Right atrium auricular region (tissue), 2 donors: ENCODE data around the gene SLC26A3. TPM values are rescaled to one million over a fixed set of nuclear protein-coding genes. Genes with fewer than 3 reads are reported as not detected.

Experiments used
- DNase-seq: peaks from one replicate; pipeline ENCODE4 v3.0.0-alpha.2; 2019; ENCODE audit warnings: low spot score
- H3K27ac ChIP-seq, 2 donors: fragments of 200-600 bp; sonication (generic); 1 replicate in 1 of 2; 2 replicates in 1 of 2; pipeline ENCODE4 v1.5.1; 2016 to 2019
- H3K27me3 ChIP-seq, 2 donors: fragments of 200-600 bp; sonication (generic); one replicate each; pipeline versions ENCODE4 v1.5.1 to v1.6.0; 2017 to 2019
- H3K36me3 ChIP-seq: fragments of 200-600 bp; sonication (generic); one replicate; pipeline ENCODE4 v1.5.1; 2016
- H3K4me1 ChIP-seq, 2 donors: fragments of 200-600 bp; sonication (generic); one replicate each; pipeline versions ENCODE4 v1.5.1 to v1.6.0; 2017 to 2019
- H3K4me3 ChIP-seq, 2 donors: fragments of 200-600 bp; sonication (generic); 1 replicate in 1 of 2; 2 replicates in 1 of 2; pipeline ENCODE4 v1.5.1; 2017 to 2019; ENCODE audit warnings: mild to moderate bottlenecking in 1 of 2, moderate library complexity in 1 of 2
- H3K9me3 ChIP-seq, 2 donors: fragments of 200-600 bp; sonication (generic); one replicate each; pipeline ENCODE4 v1.5.1; 2019
- total RNA-seq, 2 donors: library from RNA; depleted of rRNA; stranded (reverse); fragments of >200 nt; gene quantifications; one replicate each; pipeline ENCODE4 v1.1.0, GENCODE V29; 2016
- TF ChIP-seq, protein P1 (sequence below), 2 donors: fragments of 200-600 bp; sonication (generic); IDR thresholded peaks; one replicate each; pipeline ENCODE4 v1.5.1; 2019; ENCODE audit warnings: antibody characterized with exemption in 2 of 2

Gene SLC26A3
- total RNA-seq, 2 donors from 2014 or later: not detected

DNA sequence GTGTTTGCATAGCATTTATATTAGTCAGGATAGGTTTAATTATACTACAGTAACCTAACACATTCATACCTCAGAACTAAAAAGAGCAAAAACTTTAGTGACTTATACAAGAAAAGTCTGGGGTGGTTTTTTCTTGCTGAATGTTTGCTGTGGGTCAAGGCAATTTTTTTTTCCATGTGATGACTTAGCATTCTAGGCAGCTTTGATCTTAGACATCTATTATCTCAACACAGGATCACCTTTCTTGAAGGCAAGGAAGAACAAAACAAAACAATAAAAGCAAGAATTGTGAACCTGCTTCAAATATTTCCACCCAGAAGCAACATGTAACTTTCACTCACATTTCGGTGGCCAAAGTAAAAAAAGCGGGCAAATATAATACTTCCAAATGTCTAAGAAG lies 79.8 kb downstream of the SLC26A3 start:
- TF ChIP-seq, protein P1, sequence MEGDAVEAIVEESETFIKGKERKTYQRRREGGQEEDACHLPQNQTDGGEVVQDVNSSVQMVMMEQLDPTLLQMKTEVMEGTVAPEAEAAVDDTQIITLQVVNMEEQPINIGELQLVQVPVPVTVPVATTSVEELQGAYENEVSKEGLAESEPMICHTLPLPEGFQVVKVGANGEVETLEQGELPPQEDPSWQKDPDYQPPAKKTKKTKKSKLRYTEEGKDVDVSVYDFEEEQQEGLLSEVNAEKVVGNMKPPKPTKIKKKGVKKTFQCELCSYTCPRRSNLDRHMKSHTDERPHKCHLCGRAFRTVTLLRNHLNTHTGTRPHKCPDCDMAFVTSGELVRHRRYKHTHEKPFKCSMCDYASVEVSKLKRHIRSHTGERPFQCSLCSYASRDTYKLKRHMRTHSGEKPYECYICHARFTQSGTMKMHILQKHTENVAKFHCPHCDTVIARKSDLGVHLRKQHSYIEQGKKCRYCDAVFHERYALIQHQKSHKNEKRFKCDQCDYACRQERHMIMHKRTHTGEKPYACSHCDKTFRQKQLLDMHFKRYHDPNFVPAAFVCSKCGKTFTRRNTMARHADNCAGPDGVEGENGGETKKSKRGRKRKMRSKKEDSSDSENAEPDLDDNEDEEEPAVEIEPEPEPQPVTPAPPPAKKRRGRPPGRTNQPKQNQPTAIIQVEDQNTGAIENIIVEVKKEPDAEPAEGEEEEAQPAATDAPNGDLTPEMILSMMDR (IDR thresholded peaks at IDR 0.05): no peak
- DNase-seq: no peak
- no peaks in the 10 kb centered on the region for H3K36me3 ChIP-seq
- no peak overlapping the region for H3K27ac ChIP-seq
- H3K4me1 ChIP-seq: no peaks in the 10 kb centered on the region
- H3K27me3 ChIP-seq: no peaks in the 10 kb centered on the region
- no peak overlapping the region for H3K4me3 ChIP-seq
- H3K9me3 ChIP-seq: no peaks in the 10 kb centered on the region

DNA sequence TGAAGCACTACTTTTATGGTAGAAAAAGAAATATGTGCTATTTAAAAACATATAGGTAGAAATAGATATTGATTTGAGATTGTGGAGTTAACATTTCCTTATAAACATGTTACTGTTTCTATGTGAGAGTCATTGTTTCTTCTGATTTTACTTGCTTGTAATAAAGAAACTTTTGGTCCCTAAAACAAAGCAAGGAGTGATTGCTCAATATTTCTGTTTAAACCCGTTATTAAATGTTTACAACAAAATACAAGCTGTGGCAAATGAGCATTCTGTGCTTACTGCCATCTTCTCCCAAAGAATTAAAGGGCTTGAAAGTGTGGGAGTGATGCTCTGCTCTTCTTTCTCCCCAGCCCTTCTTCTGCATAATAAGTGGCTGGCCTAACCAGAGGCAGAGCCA lies 81.7 kb downstream of the SLC26A3 start:
- no peak for DNase-seq
- Histone ChIP-seq H3K9me3 (no peaks in the 10 kb centered on the region), H3K4me1 (no peaks in the 10 kb centered on the region), H3K36me3 (no peaks in the 10 kb centered on the region), H3K27me3 (no peaks in the 10 kb centered on the region), H3K27ac (no peak overlapping the region), H3K4me3 (no peak overlapping the region)
- TF ChIP-seq, protein P1 (IDR thresholded peaks at IDR 0.05): no peak

DNA sequence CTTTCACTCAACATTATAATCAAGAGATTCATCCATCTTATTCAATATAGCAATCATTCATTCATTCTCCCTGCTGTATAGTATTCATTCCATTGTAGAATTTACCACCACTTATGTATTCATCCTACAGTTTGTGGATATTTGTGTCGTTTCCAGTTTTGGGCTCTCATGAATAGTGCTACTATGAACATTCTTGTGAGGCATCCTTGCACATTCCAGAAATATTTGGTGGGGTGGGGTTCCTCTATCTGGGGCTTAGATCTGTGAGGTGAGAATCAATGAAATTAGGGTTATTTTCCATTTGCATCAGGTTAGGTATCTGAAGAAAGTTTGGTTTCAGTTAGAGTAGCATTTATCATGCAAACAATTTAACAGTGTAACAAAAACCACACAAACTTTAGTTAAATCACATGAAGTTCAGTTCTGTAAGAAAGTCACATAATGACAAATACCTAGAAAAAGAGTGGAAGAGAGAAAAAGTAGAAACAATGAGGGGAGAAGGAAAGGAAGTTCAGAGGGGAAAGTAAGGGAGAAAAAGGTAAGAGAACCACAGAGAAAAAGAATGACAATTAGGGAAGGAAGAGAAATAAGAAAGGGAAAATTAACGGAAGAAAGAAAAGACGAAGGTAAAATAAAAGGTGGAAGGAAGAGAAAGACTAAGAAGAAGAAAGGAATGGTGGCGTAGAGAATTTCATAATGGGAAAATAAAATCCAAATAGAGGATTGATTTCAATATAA lies 84.4 kb downstream of the SLC26A3 start:
- Histone ChIP-seq H3K9me3 (no peaks in the 10 kb centered on the region), H3K4me1 (no peaks in the 10 kb centered on the region), H3K36me3 (no peaks in the 10 kb centered on the region), H3K27ac (no peak overlapping the region), H3K4me3 (no peak overlapping the region), H3K27me3 (no peaks in the 10 kb centered on the region)
- TF ChIP-seq, protein P1 (IDR thresholded peaks at IDR 0.05): no peak
- no peak for DNase-seq

DNA sequence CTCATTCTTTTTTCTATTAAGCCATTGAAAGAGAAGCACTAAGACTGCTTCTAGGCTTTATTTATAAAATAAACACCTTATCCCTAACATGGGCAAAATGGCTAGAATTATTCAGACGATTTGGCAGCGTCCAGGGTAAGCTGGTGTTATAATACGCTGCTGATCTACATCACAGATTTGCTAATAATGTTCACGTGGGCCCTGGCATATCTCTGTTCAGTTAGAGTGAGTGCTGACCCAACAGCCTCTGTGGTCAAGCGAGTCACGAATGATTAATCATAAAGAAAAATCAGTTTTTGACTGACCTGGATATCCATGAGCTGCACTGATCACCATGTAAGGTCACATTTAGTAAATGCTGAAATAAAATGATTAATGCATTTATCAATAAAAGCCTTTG lies 87.5 kb downstream of the SLC26A3 start:
- no peak overlapping the region for H3K4me3 ChIP-seq
- no peaks in the 10 kb centered on the region for H3K9me3 ChIP-seq
- no peak for DNase-seq
- no peaks in the 10 kb centered on the region for H3K36me3 ChIP-seq
- TF ChIP-seq, protein P1 (IDR thresholded peaks at IDR 0.05): no peak
- no peaks in the 10 kb centered on the region for H3K4me1 ChIP-seq
- H3K27me3 ChIP-seq: no peaks in the 10 kb centered on the region
- no peak overlapping the region for H3K27ac ChIP-seq

Other genes starting within 250 kb of the SLC26A3 start
- gene COG5, start 239.3 kb downstream of the SLC26A3 start, total RNA-seq: 10 to 100 TPM; 28.0 to 31.8 TPM
- 1 to 10 TPM; 5.0 to 7.2 TPM for gene DUS4L, start 239.3 kb downstream of the SLC26A3 start, total RNA-seq
- gene BCAP29, start 223.0 kb downstream of the SLC26A3 start, total RNA-seq: 100 to 1,000 TPM; 115 to 258 TPM
- gene SLC26A4, start 142.4 kb downstream of the SLC26A3 start, total RNA-seq: under 1 TPM; 0.30 to 0.51 TPM
- 10 to 100 TPM; 19.3 to 31.9 TPM for gene CBLL1, start 59.1 kb downstream of the SLC26A3 start, total RNA-seq
- gene DLD, start 88.0 kb upstream of the SLC26A3 start, total RNA-seq: 100 to 1,000 TPM in 1 of 2 donors, 10 to 100 TPM in 1; 52.9 to 153 TPM
- gene LAMB1, start 199.9 kb upstream of the SLC26A3 start, total RNA-seq: 10 to 100 TPM; 52.2 to 60.7 TPM